Smooth muscle cell (in vitro differentiated cells): ENCODE results near the gene CDH12. TPM values are rescaled to one million over a fixed set of nuclear protein-coding genes. Genes with fewer than 3 reads are reported as not detected.

Experiments used
- DNase-seq: peaks from one replicate; lab custom pipeline; 2025; ENCODE audit not compliant: unreplicated experiment; lab: John Stamatoyannopoulos, UW
- H2AFZ ChIP-seq: fragments of 200-600 bp; sonication (generic); 2 replicates; pipeline ENCODE4 v1.6.0; 2016; ENCODE audit warnings: antibody characterized with exemption, low read depth, mild to moderate bottlenecking
- H3F3A ChIP-seq: fragments of 200-600 bp; sonication (generic); 2 replicates; pipeline ENCODE4 v1.6.0; 2017; ENCODE audit warnings: antibody characterized with exemption, low read depth
- H3K27ac ChIP-seq: fragments of 200-600 bp; sonication (generic); 2 replicates; pipeline ENCODE4 v1.5.1; 2016; ENCODE audit warnings: low read depth, mild to moderate bottlenecking
- H3K27me3 ChIP-seq: fragments of 200-600 bp; sonication (generic); 2 replicates; pipeline ENCODE4 v1.6.1; 2016; ENCODE audit warnings: low read depth, mild to moderate bottlenecking
- H3K36me3 ChIP-seq: fragments of 200-600 bp; sonication (generic); 2 replicates; pipeline ENCODE4 v1.5.1; 2016; ENCODE audit warnings: low read depth
- H3K4me1 ChIP-seq: fragments of 200-600 bp; sonication (generic); 2 replicates; pipeline ENCODE4 v1.5.1; 2016; ENCODE audit warnings: low read depth
- H3K4me2 ChIP-seq: fragments of 200-600 bp; sonication (generic); 2 replicates; pipeline ENCODE4 v1.6.0; 2016; ENCODE audit warnings: mild to moderate bottlenecking
- H3K4me3 ChIP-seq: fragments of 200-600 bp; sonication (generic); 2 replicates; pipeline ENCODE4 v1.5.1; 2016; ENCODE audit warnings: mild to moderate bottlenecking
- H3K79me2 ChIP-seq: fragments of 200-600 bp; sonication (generic); 2 replicates; pipeline ENCODE4 v1.6.0; 2016; ENCODE audit warnings: low read depth, mild to moderate bottlenecking
- H3K9ac ChIP-seq: fragments of 200-600 bp; sonication (generic); 2 replicates; pipeline ENCODE4 v1.6.0; 2016; ENCODE audit warnings: low read depth
- H3K9me3 ChIP-seq: fragments of 200-600 bp; sonication (generic); replicated peaks from 2 replicates; pipeline ENCODE4 v1.5.1; 2016; ENCODE audit warnings: low read depth
- H4K20me1 ChIP-seq: fragments of 200-600 bp; sonication (generic); 2 replicates; pipeline ENCODE4 v1.6.0; 2016; ENCODE audit warnings: low read depth
- CTCF ChIP-seq: fragments of 200-600 bp; sonication (generic); IDR thresholded peaks from 2 replicates; pipeline ENCODE4 v1.5.1; 2017; ENCODE audit warnings: borderline replicate concordance, mild to moderate bottlenecking, antibody characterized with exemption; ENCODE audit not compliant: insufficient read depth, poor library complexity, severe bottlenecking
- WGBS: methylation state at CpG from one replicate; pipeline ENCODE4 v1.1.7; 2016; ENCODE audit warnings: low lambda C conversion rate; 5-methylcytosine and 5-hydroxymethylcytosine counted together
- polyA plus RNA-seq: library from polyadenylated mRNA; unstranded; fragments of >200 nt; fragmentation: Nextera tagmentation; extraction: Ambion mirVana; gene quantifications from 2 replicates; pipeline ENCODE4 v1.2.1, GENCODE V29; 2016
- total RNA-seq: library from RNA; depleted of rRNA; stranded (reverse); fragments of >200 nt; gene quantifications from 2 replicates; pipeline ENCODE4 v1.2.3, GENCODE V29; 2014

CDH12 gene
- total and polyA plus RNA-seq, 2 experiments from 2014 or later, result not detected

DNA sequence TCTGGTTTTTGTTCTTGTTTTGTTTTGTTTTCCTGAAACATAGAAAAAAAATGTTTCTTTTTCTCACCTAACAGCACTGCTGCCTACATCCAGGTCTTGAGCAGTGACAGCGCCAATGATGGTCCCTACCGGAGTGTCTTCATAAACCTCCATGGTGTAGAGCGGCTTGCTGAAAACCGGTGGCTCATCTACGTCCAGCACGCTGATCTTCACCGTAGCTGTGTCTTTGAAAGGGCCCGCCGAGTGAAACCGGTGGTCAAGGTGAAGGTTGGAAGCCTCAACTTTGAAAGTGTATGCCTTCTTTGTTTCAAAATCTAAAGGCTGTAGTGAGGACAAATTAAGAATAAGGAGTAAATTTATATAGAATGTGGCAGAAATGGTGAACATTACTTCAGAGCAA lies 1051.0 kb downstream of the CDH12 start:
- no peak overlapping the region for H3K27ac ChIP-seq
- H3K9me3 ChIP-seq, result no peaks in the 10 kb centered on the region
- H3K9ac ChIP-seq, result no peak overlapping the region
- no peaks in the 10 kb centered on the region for H3F3A ChIP-seq
- no peaks in the 10 kb centered on the region for H3K4me1 ChIP-seq
- no peaks in the 10 kb centered on the region for H3K27me3 ChIP-seq
- TF ChIP-seq CTCF, result no peak
- no peaks in the 10 kb centered on the region for H3K36me3 ChIP-seq
- no peaks in the 10 kb centered on the region for H3K79me2 ChIP-seq
- no peak overlapping the region for H2AFZ ChIP-seq
- no peak overlapping the region for H3K4me2 ChIP-seq
- WGBS, result 96% methylated on average over 10 of the region's 10 CpGs
- no peak for DNase-seq
- H4K20me1 ChIP-seq, result no peaks in the 10 kb centered on the region
- H3K4me3 ChIP-seq, result no peak overlapping the region

DNA sequence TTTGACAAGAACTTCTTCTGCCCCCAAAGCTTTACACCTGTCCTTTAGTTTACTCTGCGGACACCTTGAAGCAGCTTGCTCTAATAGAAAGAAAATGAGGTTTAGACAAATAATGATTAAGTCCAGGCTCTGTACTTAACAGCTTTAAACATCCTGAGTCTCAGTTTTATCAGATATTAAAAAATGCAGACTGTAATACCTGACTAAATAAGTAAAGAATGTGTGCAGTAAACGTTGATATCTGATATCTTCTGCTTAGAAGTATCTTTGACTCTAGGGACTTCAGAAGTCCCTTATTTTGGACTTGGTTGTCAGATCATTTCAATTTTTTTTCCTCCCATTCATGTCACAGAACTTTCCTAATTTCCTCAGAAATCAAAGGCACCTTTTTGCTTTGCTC lies 1060.4 kb downstream of the CDH12 start:
- 74% methylated on average over 2 of the region's 2 CpGs for WGBS
- Histone ChIP-seq H3K27me3 (no peaks in the 10 kb centered on the region), H3K9me3 (no peaks in the 10 kb centered on the region), H3F3A (no peaks in the 10 kb centered on the region), H3K4me3 (no peak overlapping the region), H3K9ac (no peak overlapping the region), H3K4me2 (no peak overlapping the region), H3K79me2 (no peaks in the 10 kb centered on the region), H3K4me1 (no peaks in the 10 kb centered on the region), H3K27ac (no peak overlapping the region), H4K20me1 (no peaks in the 10 kb centered on the region), H3K36me3 (no peaks in the 10 kb centered on the region), H2AFZ (no peak overlapping the region)
- DNase-seq, result no peak
- TF ChIP-seq CTCF, result no peak

DNA sequence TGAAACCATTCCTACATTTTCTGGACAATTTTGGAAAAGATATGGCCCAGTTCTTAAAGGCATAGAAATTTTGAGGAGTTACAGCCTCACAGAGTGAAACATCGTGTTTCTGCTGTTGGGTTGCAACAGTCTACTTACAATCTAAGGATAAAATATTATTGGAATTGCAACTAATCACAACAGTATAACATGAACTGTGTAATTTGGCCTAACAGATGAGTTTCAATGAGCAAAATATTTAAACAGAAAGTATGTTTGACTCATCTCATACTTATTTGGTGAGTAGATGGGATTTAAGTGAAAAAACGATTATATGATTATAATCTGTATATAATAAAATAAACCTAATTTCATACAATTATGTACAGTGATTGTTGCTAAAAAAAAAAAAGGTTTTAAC lies 1061.8 kb downstream of the CDH12 start:
- no peaks in the 10 kb centered on the region for H3F3A ChIP-seq
- DNase-seq, result no peak
- no peak overlapping the region for H2AFZ ChIP-seq
- TF ChIP-seq CTCF, result no peak
- H3K9me3 ChIP-seq, result no peaks in the 10 kb centered on the region
- H3K4me1 ChIP-seq, result no peaks in the 10 kb centered on the region
- no peak overlapping the region for H3K27ac ChIP-seq
- 69% methylated on average over 2 of the region's 2 CpGs for WGBS
- no peak overlapping the region for H3K4me3 ChIP-seq
- H3K79me2 ChIP-seq, result no peaks in the 10 kb centered on the region
- H3K4me2 ChIP-seq, result no peak overlapping the region
- H3K27me3 ChIP-seq, result no peaks in the 10 kb centered on the region
- no peaks in the 10 kb centered on the region for H3K36me3 ChIP-seq
- H4K20me1 ChIP-seq, result no peaks in the 10 kb centered on the region
- no peak overlapping the region for H3K9ac ChIP-seq

- no peak for TF ChIP-seq CTCF
- Histone ChIP-seq H3K79me2 (no peaks in the 10 kb centered on the region), H3K4me2 (no peak overlapping the region), H3K27ac (no peak overlapping the region), H3K9me3 (no peaks in the 10 kb centered on the region), H3K4me1 (no peaks in the 10 kb centered on the region), H3K4me3 (no peak overlapping the region), H3K9ac (no peak overlapping the region), H2AFZ (no peak overlapping the region), H3K36me3 (no peaks in the 10 kb centered on the region), H3F3A (no peaks in the 10 kb centered on the region), H4K20me1 (no peaks in the 10 kb centered on the region), H3K27me3 (no peaks in the 10 kb centered on the region)
- WGBS, result 91% methylated on average over 1 of the region's 1 CpG
- no peak for DNase-seq
These were observed 1068.7 kb downstream of the CDH12 start for GRCh38 chr5:21784487-21784886.
